HFF-Myc (cell line): ENCODE data around the gene EEF1G.
A peak's percentile ranks its signal among the peaks of the same experiment; 100 is the strongest.

Experiments used
- DNase-seq: peaks from one replicate; pipeline ENCODE4 v3.0.0-alpha.2; 2011; ENCODE audit warnings: low read depth; ENCODE audit errors: extremely low read depth
- H3K4me3 ChIP-seq: replicated peaks from 2 replicates; pipeline ENCODE4 v1.5.1; 2011; ENCODE audit warnings: low read depth, mild to moderate bottlenecking, control low read depth, low read length
- CTCF ChIP-seq: IDR thresholded peaks from 2 replicates; pipeline ENCODE4 v1.5.1; 2012; ENCODE audit warnings: mild to moderate bottlenecking, low read depth, low read length, control low read depth; ENCODE audit errors: missing control alignments

EEF1G gene

DNA sequence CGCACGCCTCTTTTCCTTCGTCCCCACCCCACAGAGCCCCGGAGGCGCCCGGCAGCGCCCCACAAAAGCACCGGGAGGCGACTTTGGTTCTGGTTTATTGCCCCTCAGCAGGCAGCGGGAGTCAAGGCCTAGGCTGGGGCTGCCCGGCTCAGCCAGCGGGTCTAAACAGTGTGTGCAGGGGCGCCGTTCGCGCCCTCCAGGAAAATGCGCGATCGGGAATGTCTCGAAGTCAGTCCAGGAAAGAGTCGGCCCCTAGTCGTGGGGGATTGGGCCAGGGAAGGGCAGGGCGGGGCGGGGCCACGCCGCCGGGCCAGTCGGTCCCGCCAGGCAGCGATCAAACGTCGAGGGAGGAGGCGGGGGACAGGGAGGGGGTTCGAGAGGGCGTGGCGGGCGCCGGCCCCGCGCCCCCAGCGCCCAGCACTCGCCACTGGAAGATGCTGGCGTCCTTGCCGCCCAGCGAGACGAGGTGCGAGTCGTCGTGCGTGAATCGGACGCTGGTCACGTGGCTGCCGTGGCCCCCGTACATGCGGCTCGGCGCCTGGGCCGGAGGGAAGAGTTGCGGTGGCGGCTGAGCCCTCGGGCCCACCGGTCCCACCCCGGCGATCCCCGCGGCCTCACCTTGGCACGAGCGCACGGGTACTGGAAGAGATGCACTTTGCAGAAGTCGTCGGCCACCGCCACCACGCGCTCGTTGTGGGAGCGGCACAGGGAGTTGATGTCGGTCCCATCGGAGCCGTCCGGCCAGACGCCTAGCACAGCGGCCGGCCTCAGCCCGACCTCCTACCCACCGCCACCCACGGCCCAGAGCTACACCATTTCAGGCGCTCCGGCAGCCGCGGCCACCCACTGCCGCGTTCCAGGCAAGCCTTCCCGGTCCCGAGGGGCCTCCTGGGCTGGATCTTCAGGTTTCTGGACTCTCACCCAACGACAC, 28.7 kb upstream of the EEF1G start:
- no peak for DNase-seq
- peak overlapping the region; percentile 92 for H3K4me3 ChIP-seq

DNA sequence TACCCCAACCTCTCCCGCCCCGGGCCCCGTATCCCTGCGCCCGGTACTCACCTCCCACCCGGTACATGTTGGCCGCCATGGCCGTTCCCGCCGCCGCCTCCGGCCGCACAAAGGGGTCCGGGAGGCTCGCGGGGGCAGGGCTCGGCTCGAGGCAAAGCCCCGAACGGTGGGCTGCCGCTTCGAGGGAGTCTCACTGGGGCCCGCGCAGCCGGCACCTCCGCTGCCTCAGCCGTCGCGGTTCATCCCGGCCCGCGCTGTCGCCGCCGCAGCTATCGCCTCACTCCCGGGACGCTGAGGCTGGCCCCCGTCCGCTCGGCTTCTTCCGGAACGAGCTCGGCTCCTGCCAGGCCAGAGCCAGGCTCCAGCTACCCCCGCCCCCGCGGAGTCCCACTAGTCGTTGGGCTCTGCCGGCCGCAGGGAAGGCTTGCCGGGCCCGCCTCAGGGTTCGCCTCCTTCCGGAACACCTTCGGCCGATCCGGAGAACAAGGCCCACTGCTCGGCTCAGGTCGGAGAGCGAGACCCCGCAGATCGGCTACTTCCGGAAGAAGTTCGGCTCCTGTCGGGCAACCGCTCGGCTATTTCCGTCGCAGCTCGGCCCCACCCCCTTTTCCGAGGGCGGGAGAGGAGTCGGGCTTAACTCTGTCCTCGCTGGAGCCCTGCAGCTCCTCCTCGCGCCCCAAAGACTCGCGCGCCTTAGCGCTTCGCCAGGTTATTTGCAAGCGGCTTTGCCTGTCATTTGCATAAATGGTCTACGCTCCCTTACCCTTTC, 27.9 kb upstream of the EEF1G start, which contains the start of gene MTA2:
Gene MTA2, minus strand, starts transcription at position 494 of the 769 bp plus-strand sequence. Its CDS starts 415 bp downstream, at position 79.
- DNase-seq = peak; percentile 93
- peak within 1 kb of the TSS; percentile 92 for H3K4me3 ChIP-seq
- TF ChIP-seq CTCF = no peak

More for the DNA sequence above, 28.7 kb upstream of the EEF1G start:
- no peak for TF ChIP-seq CTCF

DNA sequence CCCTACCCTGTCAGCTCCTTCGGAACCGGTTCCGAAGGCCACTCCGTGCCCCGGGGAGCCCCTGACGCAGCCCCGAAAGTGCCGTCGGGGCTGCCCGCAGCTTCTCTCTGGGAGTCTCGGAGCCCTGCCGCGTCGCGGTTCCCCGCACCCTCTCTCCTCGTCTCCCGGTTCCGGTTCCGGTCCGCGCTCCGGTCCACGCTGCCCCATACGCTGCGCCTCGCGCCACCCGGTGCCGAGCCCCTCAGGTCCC, 27.4 kb upstream of the EEF1G start:
- no peak for TF ChIP-seq CTCF
- peak overlapping the region; percentile 92 for H3K4me3 ChIP-seq
- no peak for DNase-seq

GRCh38 chr11:62600367-62601121, 26.9 kb upstream of the EEF1G start:
- TF ChIP-seq CTCF = no peak
- no peak for DNase-seq
- peak overlapping the region; percentile 92 for H3K4me3 ChIP-seq

DNA sequence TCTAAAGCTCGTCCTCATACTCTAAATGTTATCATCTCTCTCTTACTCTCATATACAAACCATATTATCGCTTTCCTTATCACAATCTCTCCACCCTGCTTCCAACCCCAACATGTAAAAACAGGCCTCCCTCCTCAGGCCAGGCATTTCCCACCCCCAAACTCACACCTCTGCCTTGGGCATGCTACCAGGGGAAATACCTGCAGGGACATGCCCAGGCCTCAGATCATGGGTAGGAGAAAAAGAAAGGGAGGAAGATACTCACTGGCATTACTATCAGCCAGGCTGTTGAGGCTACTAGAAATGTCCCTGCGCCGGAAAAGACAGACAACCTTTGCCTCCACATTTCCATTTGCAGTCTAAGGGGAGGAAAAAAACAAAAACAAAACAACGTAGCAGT, 26.2 kb upstream of the EEF1G start:
- no peak for DNase-seq
- TF ChIP-seq CTCF = no peak
- peak overlapping the region; percentile 92 for H3K4me3 ChIP-seq

DNA sequence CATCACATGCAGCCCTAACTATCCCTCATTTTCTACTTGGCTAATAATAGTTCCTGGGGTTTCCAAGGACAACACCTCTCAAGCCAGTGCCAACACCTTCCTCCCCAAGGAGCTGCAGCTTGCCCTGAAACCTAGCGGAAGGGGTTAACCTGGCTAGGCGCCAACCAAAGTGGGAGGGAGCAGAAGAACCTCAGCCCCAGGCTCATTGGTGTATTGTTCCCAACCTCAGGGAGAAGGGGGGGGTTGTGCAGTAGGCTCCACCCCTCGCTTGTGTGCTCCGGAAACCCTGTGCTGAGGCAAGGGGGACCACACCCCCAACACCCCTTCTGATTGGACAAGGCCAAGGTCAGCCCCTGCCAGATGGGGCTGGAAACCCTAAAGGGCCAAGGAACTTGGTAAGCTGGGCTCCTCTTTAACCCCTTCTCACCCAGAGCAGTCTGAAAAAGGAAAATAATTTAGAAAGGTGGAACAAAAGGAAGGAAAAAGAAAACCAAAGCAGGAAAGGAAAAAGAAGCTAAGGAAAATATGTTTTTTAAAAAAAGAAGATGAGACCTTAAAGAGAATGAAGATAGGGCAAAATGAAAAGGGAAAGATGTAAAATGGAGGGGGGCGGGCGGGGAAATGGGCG, 25.5 kb upstream of the EEF1G start:
- TF ChIP-seq CTCF = no peak

More for the DNA sequence above, 25.5 kb upstream of the EEF1G start:
- DNase-seq = peak; percentile 98
- peak overlapping the region; percentile 92 for H3K4me3 ChIP-seq
